Non-pigmented ciliary epithelial cell (primary cell): ENCODE results near the gene FBN2.

Experiments used
- DNase-seq: peaks from one replicate; pipeline ENCODE4 v3.0.0-alpha.2; 2010; ENCODE audit warnings: low read depth

Gene FBN2

GRCh38 chr5:128304791-128305190 is 233.3 kb downstream of the FBN2 start:
- DNase-seq = no peak

GRCh38 chr5:128304088-128304487 is 234.0 kb downstream of the FBN2 start:
- DNase-seq = peak; percentile 78

DNA sequence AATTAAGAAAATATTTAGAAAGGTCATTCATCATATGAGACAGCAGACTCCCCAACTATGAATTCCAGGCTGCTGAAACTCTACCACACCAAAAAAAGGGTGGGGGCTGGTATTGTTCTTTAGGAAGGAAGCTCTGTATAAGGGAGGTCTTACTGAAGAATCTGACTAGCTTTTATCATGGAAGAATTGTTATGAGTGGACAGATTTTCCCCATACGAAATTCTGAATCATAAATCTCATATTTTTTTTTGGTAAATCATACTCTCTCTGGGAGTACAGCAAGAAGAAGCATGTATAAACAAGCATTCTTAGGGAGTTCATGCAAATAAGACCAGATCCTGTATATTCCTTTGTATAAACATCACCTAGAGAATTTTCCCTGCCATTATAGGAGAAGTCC is 234.5 kb downstream of the FBN2 start:
- DNase-seq = no peak

DNA sequence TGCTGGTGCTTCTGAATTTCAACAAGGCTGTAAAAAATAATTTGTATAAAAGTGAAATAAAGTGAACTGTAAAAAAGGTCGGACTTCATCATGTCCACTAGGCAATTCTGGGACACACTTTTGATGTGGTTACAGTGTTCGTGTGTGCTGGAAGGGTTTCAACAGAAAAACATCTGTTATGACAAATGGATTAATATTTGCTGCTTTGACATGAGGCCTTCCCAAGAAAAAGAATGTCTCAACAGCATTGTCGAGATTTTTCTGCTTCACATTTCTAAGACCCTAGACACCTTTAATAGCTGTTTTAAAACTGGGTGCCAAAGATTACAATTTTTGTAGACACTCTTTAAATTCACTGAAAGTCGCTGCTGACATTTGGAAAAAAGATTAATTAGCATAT is 237.9 kb downstream of the FBN2 start:
- DNase-seq = no peak

DNA sequence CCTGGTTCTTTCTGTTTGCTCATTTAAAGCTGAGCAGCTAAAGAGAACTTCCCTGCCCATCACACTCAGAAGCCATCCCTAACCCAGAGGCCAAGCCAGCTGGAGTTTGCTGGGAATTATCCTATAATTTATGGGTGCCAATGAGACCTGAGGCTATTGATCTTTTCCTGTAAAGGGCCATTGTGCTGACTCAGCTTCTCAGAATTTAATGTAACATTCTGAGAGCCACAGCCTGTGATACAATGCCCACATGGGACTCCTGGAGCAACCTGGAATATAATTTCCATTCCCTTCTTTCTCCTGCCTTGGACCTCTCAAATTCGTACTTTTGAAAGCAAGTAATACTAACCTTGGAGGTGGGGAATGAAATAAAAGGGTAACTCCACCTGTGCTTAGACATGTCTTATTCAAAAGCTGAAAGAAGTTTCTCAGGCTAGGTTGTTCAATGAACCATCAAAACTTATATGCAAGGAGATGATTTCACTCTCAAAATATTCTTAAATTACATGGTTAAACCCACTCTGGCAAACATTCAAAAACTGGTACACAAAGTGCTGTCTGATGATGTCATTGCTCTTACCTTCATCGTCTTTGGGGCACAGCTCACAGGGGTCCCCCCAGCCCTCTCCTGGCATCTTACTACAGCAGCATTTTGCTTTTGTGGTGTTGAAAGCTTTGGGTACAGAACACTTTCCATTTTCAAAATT is 247.7 kb downstream of the FBN2 start:
- no peak for DNase-seq

GRCh38 chr5:128287740-128288139 is 250.3 kb downstream of the FBN2 start:
- DNase-seq = no peak

- no peak for DNase-seq
Observed at GRCh38 chr5:128284236-128284635, 253.8 kb downstream of the FBN2 start.

GRCh38 chr5:128279345-128279744 is 258.7 kb downstream of the FBN2 start:
- DNase-seq = no peak

DNA sequence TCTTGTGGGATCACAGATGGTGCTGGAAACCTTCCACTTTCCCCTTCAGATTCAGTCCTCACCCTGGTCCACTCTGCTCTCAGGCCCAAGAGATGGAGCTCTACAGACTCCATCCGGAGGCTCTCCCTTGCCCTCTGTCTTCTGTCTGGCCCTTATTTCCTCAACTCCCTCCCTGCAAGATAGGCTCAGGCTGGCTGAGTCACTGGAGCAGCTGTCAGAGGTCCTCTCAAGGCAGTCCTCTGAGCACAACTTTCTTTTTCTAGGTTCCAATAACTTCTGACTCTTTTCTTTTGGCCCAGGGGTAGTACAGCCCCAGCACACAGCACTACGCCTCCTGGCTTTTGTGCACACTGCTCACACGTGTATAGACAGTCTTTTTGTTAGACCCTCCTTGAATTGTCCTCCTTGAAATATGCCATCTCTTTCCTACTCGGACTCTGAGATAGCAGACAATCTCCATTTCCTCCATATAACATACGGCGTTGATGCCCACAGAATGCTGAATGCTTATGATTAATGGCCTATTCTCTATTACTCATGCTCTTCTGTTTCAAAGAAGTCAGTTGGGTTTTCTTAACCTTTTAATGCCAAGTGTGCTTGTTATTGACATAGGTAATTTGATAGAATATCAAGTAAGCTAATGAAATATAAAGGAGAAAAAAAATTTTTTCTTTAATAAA is 261.4 kb downstream of the FBN2 start:
- no peak for DNase-seq

DNA sequence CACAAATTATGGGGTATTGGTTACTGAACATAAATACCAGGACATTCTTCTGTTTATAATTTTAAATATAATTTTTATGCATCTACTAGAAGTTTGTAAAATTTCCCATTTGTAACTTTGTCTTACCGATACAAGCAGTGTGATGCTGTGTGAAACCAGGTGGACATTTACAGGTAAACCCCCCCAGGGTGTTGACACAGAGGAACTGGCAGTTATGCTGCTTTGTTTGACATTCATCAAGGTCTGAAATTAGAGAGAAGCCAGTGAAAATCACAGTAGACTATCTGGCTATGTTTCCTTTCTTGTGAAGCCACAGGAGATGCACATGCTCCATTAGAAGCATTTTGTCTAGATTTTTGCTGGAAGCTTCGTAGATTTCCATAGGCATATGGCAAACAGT is 263.6 kb downstream of the FBN2 start:
- DNase-seq = no peak

DNA sequence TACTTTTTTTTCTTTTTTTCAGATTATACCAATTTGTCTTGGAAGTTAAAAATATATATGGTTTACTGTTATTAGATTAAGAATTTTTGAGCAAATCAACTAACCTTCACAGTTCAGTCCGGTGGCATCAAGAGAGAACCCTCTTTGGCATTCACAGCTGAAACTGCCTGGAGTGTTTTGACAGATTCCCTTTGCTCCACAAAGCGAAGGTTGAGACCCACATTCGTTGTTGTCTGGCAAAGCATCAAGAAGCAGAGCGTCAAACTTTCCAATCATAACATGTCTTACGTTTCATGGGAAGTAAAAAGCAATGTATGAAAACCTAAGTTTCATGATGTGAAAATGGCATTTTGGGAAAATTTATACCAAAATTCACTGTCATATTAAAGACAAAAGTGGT is 264.3 kb downstream of the FBN2 start:
- no peak for DNase-seq

DNA sequence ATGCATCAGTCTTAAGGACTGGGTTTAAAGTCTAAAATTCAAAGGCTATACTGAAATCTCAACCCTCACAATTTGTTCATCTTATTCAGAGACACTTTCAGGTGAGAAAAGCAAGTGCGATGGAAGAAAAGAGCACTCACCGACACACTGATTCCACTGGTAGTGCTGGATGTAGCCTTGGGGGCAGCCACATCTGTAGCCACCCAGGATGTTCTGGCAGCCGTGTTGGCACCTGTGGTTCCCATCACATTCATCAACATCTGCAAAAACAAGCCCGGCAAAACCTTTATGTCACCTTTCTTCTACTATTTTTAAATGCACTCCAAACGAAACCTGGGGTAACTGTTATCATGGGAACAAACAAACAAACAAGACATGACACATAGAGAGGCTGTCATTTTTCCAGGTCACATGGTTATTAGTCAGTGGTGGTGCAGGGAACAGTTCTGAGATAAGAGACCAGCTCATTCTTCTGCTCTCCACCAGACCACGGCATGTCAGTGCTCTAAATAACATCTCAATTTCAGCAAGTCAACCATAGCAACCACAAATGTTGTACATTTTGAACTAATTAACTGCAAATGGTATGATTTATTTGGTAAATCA is 266.1 kb downstream of the FBN2 start:
- peak; percentile 74 for DNase-seq

- no peak for DNase-seq
Observed at GRCh38 chr5:128271071-128271470, 267.0 kb downstream of the FBN2 start.

GRCh38 chr5:128264564-128265360 is 273.3 kb downstream of the FBN2 start:
- no peak for DNase-seq

GRCh38 chr5:128263357-128263756 is 274.7 kb downstream of the FBN2 start:
- DNase-seq = no peak

DNA sequence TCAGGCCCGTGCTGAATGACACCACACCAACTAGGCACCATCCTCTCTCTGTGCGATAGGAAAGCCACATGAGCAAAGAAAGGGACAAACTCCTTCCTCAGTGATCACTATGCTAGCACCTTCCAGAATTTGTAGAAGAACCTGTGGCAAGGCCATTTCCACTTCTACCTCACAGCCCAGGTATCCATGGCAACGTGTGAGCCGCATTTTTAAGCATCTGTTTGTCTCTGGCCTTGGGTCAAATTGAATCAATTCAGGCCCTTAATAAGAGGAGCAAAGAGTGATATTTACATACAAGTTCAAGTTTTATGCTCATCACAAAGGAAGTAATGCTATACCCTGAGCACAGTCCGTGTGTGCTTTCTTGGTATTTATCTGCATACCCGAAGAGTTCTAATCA is 275.1 kb downstream of the FBN2 start:
- no peak for DNase-seq

GRCh38 chr5:128259607-128260021 is 278.4 kb downstream of the FBN2 start:
- DNase-seq = no peak

- no peak for DNase-seq
Observed at GRCh38 chr5:128258372-128258771, 279.7 kb downstream of the FBN2 start.

DNA sequence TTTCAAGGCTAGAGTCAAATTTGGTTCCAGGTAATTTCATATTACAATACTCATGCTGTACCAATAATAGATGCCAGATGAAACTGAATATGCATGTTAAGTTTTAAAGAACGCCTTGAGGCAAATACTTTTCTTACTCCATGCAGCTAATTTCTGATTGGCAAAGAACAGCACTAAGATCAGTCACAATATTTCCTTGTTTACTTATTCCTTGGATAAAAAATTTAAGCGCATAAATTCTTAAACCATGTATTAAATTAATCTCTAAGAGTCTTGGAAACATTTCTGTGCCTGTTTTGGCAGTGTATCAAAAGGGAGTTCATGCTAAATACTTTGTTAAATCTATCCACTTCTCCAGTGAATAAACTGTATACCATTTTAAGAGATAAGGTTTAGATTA is 281.0 kb downstream of the FBN2 start:
- DNase-seq = no peak

DNA sequence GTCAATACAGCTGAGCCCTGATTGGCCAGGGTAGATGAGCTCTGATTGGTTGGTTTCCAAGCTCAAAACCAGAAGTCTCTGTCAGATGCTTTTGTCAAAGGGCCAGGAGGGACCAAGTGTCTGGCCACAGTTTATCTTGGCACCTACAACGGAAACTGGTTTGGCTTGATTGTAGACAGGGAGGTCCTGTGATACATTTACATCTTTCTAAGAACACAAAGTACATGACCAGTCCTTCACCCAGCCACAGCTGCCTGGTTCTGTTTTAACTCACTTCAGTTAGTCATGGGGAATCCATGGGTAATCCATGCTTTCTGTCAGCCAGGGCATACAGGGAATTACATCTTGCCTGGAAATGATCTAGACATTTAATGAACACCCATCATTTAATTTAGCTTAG is 283.3 kb downstream of the FBN2 start:
- DNase-seq = no peak

DNA sequence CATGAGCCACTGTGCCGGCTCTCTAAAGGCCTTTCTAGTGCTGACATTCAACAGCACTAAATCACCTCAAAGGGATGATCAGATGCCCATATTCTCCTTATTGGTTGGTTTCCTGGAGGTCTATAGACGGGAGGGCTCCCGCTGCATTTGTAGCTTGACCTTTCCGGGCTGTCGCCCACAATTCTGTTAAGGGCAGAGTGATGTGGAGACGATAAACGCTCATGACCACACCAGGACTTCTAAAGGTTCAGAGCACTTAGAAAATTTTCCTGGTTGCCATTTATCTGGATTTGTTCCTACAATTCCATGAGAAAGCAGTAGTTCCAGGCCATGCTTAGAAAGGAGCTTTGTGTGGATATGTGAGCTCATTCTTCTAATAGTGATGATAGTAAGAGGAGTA is 284.2 kb downstream of the FBN2 start:
- no peak for DNase-seq

DNA sequence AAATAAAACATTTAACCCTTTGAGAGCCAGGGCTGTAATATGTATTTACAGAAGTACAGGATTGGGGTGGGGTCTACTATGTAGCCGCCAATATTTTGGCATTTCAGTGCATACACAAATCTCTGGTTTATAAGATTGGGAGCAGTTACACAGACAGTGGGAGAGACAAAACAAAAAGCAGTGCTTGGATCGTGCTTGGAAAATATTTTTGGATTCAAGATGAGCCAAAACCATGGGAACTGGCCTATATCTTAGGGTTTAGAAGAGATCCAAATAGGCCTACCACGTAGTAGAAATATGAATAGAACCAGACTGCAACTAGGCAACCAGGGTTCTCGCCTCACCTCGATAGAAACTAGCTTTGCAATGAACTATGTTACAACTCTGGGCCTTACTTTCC is 284.9 kb downstream of the FBN2 start:
- no peak for DNase-seq

- DNase-seq = no peak
Observed at GRCh38 chr5:128252756-128253155, 285.3 kb downstream of the FBN2 start.
